AG04449 (cell line): ENCODE results near the gene ZNF592.
"Not testable (repeated sequence)": the region's sequence is repeated elsewhere in the genome, so short reads cannot be mapped to it uniquely, and the experiment has no call there.

Experiments used
- CTCF ChIA-PET: fragments of 350-600 bp; formaldehyde crosslinking; extraction: SDS; loops from one replicate; lab custom pipeline; 2021; ENCODE audit warnings: antibody characterized with exemption; lab: Yijun Ruan, JAX
- POLR2A ChIA-PET: fragments of 400-600, 350-600 bp; formaldehyde crosslinking; extraction: SDS; loops from one replicate; lab custom pipeline; 2020; ENCODE audit warnings: antibody characterized with exemption, inconsistent platforms; lab: Yijun Ruan, JAX
- DNase-seq: peaks from one replicate; pipeline ENCODE4 v3.0.0-alpha.2; 2010; ENCODE audit warnings: low read depth, low spot score
- H3K4me3 ChIP-seq: 2 replicates; pipeline ENCODE4 v1.5.1; 2011; ENCODE audit warnings: low read depth, mild to moderate bottlenecking, control low read depth, low read length
- CTCF ChIP-seq: IDR thresholded peaks from one replicate; pipeline ENCODE4 v1.5.1; 2011; ENCODE audit warnings: mild to moderate bottlenecking, moderate library complexity, low read length, control low read depth, inconsistent platforms; ENCODE audit not compliant: insufficient read depth; ENCODE audit errors: missing control alignments

ZNF592 gene

DNA sequence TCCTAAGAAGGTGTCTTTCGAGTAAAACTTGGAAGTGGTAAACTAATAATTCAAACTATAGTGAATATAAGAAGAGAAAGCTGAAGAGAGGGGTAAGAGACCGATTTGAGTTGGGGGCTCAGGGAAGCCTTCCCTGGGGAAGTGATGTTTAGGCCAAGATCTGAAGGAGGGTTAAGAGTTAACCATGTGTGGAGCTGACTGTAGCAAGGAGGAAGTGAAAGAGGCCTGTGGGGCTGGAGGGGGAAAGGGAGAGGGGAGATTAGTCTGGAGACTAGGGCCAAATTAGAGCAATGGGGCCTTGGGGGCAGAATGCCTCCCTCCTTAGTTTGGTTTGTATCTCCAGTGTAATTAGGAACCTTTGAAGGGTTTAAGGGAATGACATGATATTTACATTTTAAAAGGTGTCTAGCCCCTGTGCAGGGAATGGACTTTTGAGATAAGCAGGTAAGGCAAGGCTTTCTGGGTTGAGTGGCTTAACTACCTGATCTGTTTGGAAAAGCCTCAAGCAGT is 2.2 kb downstream of the ZNF592 start:
- no peak for DNase-seq
- no peak for TF ChIP-seq CTCF
- CTCF ChIA-PET: interaction anchor here (2.7 kb wide), 1 partner anchor 96 kb away, joined by 10 read pairs; the partner anchor contains the start of gene WDR73
- H3K4me3 ChIP-seq: no peak overlapping the region; the same call in 1 of the 2 replicates
- POLR2A ChIA-PET: no interaction called here

- DNase-seq, POLR2A ChIA-PET, H3K4me3 ChIP-seq: not testable (repeated sequence)
- CTCF ChIA-PET: interaction anchor here (1.3 to 1.6 kb wide), 2 partner anchors 93 to 96 kb away, joined by 4 read pairs; no protein-coding TSS in a partner anchor
Measured at GRCh38 chr15:84751721-84752120, 3.3 kb downstream of the ZNF592 start.

- no peak for DNase-seq
- ChIA-PET POLR2A (interaction anchor here (0.5 to 0.6 kb wide), 2 partner anchors 9 to 17 kb away, joined by 3 to 4 read pairs; no protein-coding TSS in a partner anchor), CTCF (interaction anchor here (1.3 to 1.6 kb wide), 2 partner anchors 94 to 96 kb away, joined by 4 read pairs; no protein-coding TSS in a partner anchor)
- TF ChIP-seq CTCF: no peak
- no peak overlapping the region for H3K4me3 ChIP-seq
Measured at GRCh38 chr15:84752195-84752594, 3.8 kb downstream of the ZNF592 start.

GRCh38 chr15:84752700-84753099 is 4.3 kb downstream of the ZNF592 start:
- no peak for DNase-seq
- H3K4me3 ChIP-seq: no peak overlapping the region
- TF ChIP-seq CTCF: no peak
- POLR2A ChIA-PET: interaction anchor here (0.6 kb wide), 1 partner anchor 17 kb away, joined by 4 read pairs; no protein-coding TSS in a partner anchor
- CTCF ChIA-PET: interaction anchor here (1.3 to 1.6 kb wide), 2 partner anchors 94 to 97 kb away, joined by 4 read pairs; no protein-coding TSS in a partner anchor

DNA sequence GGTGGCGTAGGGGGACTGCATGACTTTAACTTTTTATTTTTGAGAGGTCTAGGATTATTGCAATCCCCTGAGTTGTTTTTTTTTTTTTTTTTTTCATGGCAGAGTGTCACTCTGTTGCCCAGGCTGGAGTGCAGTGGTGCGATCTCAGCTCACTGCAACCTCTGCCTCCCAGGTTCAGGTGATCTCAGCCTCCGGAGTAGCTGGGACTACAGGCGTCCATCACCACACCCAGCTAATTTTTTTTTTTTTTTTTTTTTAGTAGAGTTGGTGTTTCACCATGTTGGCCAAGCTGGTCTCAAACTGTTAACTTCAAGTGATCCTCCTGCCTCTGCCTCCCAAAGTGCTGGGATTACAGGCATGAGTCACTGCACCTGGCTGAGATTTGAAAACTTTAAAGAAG is 6.5 kb downstream of the ZNF592 start:
- CTCF ChIA-PET, DNase-seq, H3K4me3 ChIP-seq: not testable (repeated sequence)
- POLR2A ChIA-PET: interaction anchor here (0.8 kb wide), 1 partner anchor 39 kb away, joined by 4 read pairs; the partner anchor contains the start of gene SEC11A

DNA sequence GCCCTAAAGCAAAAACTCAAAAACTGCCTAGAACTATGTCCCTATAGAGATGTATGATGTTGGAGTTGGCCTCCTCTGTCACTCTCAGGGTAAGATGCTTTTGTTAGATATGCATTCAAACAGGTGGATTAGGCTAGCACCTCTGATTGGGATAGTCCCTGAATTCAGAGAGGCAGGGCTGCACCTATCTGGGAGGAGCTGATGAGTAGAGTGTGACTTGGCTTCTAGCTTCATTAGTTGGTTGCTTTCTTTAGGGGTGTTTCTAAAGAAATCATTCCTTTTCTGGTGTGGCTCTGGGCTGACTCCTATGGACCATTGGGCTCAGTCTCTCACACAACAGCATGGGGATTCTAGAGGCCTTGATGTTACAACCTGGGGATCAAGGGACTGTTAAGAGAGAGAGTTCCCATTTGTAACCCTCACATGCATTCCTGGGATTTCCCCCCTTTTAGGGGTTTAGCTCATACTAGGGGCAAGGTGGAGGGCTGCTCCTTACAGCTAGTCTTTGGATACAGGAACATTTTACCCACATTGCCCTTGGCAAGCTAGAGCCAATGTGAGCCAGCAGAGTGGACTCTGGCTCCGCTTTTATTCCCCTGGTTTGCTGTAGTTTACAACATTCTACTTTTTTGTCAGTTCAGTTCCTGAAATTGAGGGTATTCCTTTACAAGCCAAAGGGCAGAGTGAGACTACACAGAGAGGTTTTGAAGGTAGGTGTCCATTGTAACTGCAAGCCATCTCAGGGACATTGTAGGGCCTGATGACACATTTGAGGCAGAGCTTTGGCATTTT is 7.5 kb downstream of the ZNF592 start:
- no peak for DNase-seq
- ChIA-PET CTCF (interaction anchor here (1.0 to 1.2 kb wide), 2 partner anchors 13 to 122 kb away, joined by 3 to 4 read pairs; no protein-coding TSS in a partner anchor), POLR2A (interaction anchor here (0.8 kb wide), 1 partner anchor 40 kb away, joined by 4 read pairs; the partner anchor contains the start of gene SEC11A)
- H3K4me3 ChIP-seq: no peak overlapping the region
- TF ChIP-seq CTCF: no peak

- TF ChIP-seq CTCF: no peak
- ChIA-PET POLR2A (no interaction called here), CTCF (no interaction called here)
- no peak overlapping the region for H3K4me3 ChIP-seq
- DNase-seq: no peak
Measured at GRCh38 chr15:84759018-84759417, 10.6 kb downstream of the ZNF592 start.
